Calu3 (cell line): ENCODE data around the gene KLHL29. TPM values are rescaled to one million over a fixed set of nuclear protein-coding genes. Genes with fewer than 3 reads are reported as not detected.

Source experiments
- BruUV-seq: library from RNA; stranded (reverse); fragments of 400-500 nt; replicated peaks from 2 replicates; lab custom pipeline; 2021; lab: Mats Ljungman, UMichigan
- CTCF ChIA-PET: fragments of 300-600 bp; sonication (Branson Sonifier 250); formaldehyde crosslinking; loops from one replicate; lab custom pipeline; 2022; ENCODE audit warnings: antibody characterized with exemption; lab: Charles Lee
- DNase-seq: peaks from one replicate; pipeline ENCODE4 v3.0.0; 2022
- H3K27ac Mint-ChIP-seq: one replicate; pipeline ENCODE4 v1.8.0; 2022; ENCODE audit warnings: mixed read lengths; ENCODE audit not compliant: unreplicated experiment
- H3K27me3 Mint-ChIP-seq: one replicate; pipeline ENCODE4 v1.8.0; 2022; ENCODE audit warnings: mixed read lengths; ENCODE audit not compliant: unreplicated experiment
- H3K36me3 Mint-ChIP-seq: one replicate; pipeline ENCODE4 v1.8.0; 2022; ENCODE audit warnings: mild to moderate bottlenecking, moderate library complexity, mixed read lengths; ENCODE audit not compliant: insufficient read depth, unreplicated experiment
- H3K4me1 Mint-ChIP-seq: one replicate; pipeline ENCODE4 v1.8.0; 2022; ENCODE audit warnings: mild to moderate bottlenecking, low read depth, mixed read lengths; ENCODE audit not compliant: unreplicated experiment
- H3K4me3 Mint-ChIP-seq: one replicate; pipeline ENCODE4 v1.8.0; 2022; ENCODE audit warnings: mild to moderate bottlenecking, low read depth, moderate library complexity, mixed read lengths; ENCODE audit not compliant: unreplicated experiment
- H3K9me3 Mint-ChIP-seq: one replicate; pipeline ENCODE4 v1.8.0; 2022; ENCODE audit warnings: low read depth, mixed read lengths; ENCODE audit not compliant: unreplicated experiment
- intact Hi-C: fragments of 100-400 bp; cut with micrococcal nuclease; formaldehyde crosslinking; loops from one replicate; pipeline ENCODE4 v1.10.0; 2022; ENCODE audit not compliant: unreplicated experiment
- total RNA-seq: library from RNA; stranded (reverse); gene quantifications from 2 replicates; pipeline ENCODE4 v1.2.3, GENCODE V29; 2022
- TF ChIP-seq, protein P1 (sequence below): fragments of 200-600 bp; IDR thresholded peaks from one replicate; pipeline ENCODE4 v1.8.0; 2022; ENCODE audit warnings: antibody characterized with exemption; ENCODE audit not compliant: unreplicated experiment

Gene KLHL29
- total RNA-seq, 1 experiment from 2014 or later: 11.9 TPM

DNA sequence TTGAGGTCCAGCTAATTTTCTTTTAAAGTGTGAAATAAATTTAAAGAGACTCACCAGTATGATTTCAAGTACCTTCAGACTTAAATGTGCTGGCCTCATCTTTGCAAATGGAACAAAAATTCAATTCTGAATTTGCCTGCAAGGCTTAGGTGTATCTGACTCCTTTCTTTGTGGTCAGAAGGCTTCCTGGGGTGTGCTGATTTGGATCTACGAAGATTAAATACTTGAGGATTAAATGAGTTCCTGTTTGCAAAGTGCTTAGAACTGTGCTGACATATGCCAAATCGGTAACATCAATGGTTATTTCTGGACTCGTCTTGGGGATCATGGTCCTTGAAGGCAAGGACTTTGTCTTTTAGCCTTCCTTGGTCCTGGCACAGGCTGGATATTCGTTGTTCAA lies 9.7 kb downstream of the KLHL29 start:
- Mint-ChIP-seq H3K4me3 (no peak overlapping the region), H3K9me3 (no peaks in the 10 kb centered on the region), H3K27ac (no peak overlapping the region), H3K4me1 (no peaks in the 10 kb centered on the region), H3K36me3 (no peaks in the 10 kb centered on the region), H3K27me3 (no peaks in the 10 kb centered on the region)
- intact Hi-C loops: no loop called here
- no peak for DNase-seq
- no TSS peak for BruUV-seq
- CTCF ChIA-PET: no interaction called here
- TF ChIP-seq, protein P1, sequence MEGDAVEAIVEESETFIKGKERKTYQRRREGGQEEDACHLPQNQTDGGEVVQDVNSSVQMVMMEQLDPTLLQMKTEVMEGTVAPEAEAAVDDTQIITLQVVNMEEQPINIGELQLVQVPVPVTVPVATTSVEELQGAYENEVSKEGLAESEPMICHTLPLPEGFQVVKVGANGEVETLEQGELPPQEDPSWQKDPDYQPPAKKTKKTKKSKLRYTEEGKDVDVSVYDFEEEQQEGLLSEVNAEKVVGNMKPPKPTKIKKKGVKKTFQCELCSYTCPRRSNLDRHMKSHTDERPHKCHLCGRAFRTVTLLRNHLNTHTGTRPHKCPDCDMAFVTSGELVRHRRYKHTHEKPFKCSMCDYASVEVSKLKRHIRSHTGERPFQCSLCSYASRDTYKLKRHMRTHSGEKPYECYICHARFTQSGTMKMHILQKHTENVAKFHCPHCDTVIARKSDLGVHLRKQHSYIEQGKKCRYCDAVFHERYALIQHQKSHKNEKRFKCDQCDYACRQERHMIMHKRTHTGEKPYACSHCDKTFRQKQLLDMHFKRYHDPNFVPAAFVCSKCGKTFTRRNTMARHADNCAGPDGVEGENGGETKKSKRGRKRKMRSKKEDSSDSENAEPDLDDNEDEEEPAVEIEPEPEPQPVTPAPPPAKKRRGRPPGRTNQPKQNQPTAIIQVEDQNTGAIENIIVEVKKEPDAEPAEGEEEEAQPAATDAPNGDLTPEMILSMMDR: no peak

DNA sequence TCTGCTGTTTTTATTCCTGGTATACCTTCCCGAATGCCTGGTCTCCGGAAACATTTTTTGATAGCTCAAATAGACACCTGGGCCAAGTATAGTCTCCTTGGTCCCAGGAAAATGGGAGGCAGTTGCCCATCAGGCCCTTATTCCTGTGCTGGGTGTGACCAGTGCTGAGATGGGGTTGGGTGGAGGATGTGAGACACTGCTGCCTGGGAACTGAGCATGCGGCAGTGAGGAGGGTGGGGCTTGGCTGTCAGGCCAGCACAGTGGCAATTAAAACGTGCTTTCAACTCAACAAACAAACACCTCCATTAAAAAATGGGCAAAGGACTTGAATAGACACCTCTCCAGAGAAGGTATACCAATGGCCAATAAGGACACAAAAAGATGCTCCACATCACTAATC lies 12.5 kb downstream of the KLHL29 start:
- CTCF ChIA-PET: no interaction called here
- Mint-ChIP-seq H3K9me3 (no peaks in the 10 kb centered on the region), H3K27me3 (no peaks in the 10 kb centered on the region), H3K4me1 (peaks cover 19% of the 10 kb centered on the region), H3K36me3 (no peaks in the 10 kb centered on the region), H3K27ac (no peak overlapping the region), H3K4me3 (no peak overlapping the region)
- no TSS peak for BruUV-seq
- DNase-seq: no peak
- intact Hi-C loops: no loop called here
- TF ChIP-seq, protein P1: no peak

DNA sequence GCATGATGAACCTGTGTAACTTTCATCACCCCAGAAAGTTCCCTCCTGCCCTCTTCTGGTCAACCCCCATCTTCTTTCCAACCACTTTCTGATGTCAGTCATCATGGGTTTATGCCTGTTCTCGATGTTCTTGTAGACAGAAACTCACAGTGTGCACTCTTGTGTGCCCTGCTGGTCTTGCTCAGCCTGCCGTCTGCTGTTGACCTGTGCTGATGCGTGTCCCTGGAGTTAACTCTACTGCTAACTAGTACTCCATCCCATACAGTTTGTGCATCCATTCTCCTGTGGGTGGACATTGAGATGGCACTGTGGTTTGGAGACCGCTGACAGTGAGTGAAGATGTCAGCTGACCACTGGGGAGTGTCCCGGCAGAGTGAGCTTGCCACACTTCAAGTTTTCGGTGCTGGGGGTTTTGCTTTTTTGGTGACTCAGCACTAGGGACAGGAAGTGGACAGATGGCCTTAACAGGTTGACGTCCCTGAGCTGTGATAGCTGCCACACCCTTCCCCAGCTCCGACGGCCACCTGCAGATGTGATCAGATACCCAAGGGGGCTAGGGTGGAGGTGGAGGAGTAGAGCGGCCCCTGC lies 14.8 kb downstream of the KLHL29 start:
- CTCF ChIA-PET: no interaction called here
- TF ChIP-seq, protein P1: no peak
- Mint-ChIP-seq H3K4me3 (no peak overlapping the region), H3K36me3 (peaks cover 5% of the 10 kb centered on the region), H3K27ac (no peak overlapping the region), H3K4me1 (peaks cover 31% of the 10 kb centered on the region), H3K9me3 (no peaks in the 10 kb centered on the region), H3K27me3 (no peaks in the 10 kb centered on the region)
- intact Hi-C loops: loop anchor here (10.0 kb wide), 1 partner anchor 355 kb away; no protein-coding TSS in a partner anchor
- BruUV-seq: no TSS peak
- DNase-seq: no peak

DNA sequence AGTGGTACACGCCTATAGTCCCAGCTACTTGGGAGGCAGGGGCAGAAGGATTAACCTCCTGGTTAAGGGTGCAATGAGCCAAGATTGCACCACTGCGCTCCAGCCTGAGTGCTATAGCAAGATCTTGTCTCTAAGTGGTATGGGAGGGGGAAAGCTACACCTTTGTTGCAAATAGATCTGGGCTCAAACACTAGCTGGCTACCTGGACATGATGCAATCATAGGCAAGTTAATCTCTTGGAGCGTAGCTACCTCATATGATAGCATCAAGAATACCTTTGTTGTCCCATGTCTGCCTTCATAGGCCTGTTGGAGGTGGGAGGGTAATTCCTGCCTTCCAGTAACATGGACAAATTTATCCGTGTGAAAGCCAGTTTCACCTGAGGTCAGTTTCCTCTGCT lies 15.7 kb downstream of the KLHL29 start:
- H3K27me3 Mint-ChIP-seq: no peaks in the 10 kb centered on the region

More for the DNA sequence above, 15.7 kb downstream of the KLHL29 start:
- no TSS peak for BruUV-seq
- TF ChIP-seq, protein P1: no peak
- CTCF ChIA-PET: no interaction called here
- no peak overlapping the region for H3K4me3 Mint-ChIP-seq
- intact Hi-C loops: loop anchor here (1.0 to 10.0 kb wide), 2 partner anchors 166 to 354 kb away; no protein-coding TSS in a partner anchor
- H3K36me3 Mint-ChIP-seq: peaks cover 5% of the 10 kb centered on the region
- H3K27ac Mint-ChIP-seq: no peak overlapping the region
- no peaks in the 10 kb centered on the region for H3K9me3 Mint-ChIP-seq
- no peak for DNase-seq
- peaks cover 31% of the 10 kb centered on the region for H3K4me1 Mint-ChIP-seq
